Left lobe of liver (tissue), 2 donors: Measurements from ENCODE around the gene THADA. TPM values are rescaled to one million over a fixed set of nuclear protein-coding genes. Genes with fewer than 3 reads are reported as not detected.
"Not testable (repeated sequence)": the region's sequence is repeated elsewhere in the genome, so short reads cannot be mapped to it uniquely, and the experiment has no call there.

Source experiments
- ATAC-seq: fragments of 200-7000 bp; cut with Tn5 transposase; one replicate; pipeline ENCODE4 v1.9.1; 2020; ENCODE audit warnings: mild to moderate bottlenecking, moderate library complexity
- DNase-seq: peaks from one replicate; pipeline ENCODE4 v3.0.0-alpha.2; 2020; ENCODE audit warnings: low spot score
- total RNA-seq: library from RNA; stranded (reverse); gene quantifications from one replicate; pipeline ENCODE4 v1.2.1, GENCODE V29; 2021
- donor health status: DM: no; HTN: no; CAD: no; lungs with moderate emphysema.
- donor health status: DM: no; HTN: yes; CAD: no.

The THADA gene
- 20.0 TPM for total RNA-seq

- peak; percentile 97 for ATAC-seq
- DNase-seq: peak; percentile 99
Measured at GRCh38 chr2:43595603-43596412, at the start of gene THADA. TSS of gene THADA (minus strand) at chr2:43596038. CDS start at chr2:43592392, 3,646 bp downstream.

GRCh38 chr2:43643680-43644079, 47.8 kb upstream of the THADA start:
- no peak for ATAC-seq

GRCh38 chr2:43642363-43642762, 46.5 kb upstream of the THADA start:
- ATAC-seq: no peak
- DNase-seq: no peak

More at GRCh38 chr2:43643680-43644079, 47.8 kb upstream of the THADA start:
- DNase-seq: no peak

GRCh38 chr2:43637030-43637803, 41.4 kb upstream of the THADA start, which contains the start of gene PLEKHH2:
TSS of gene PLEKHH2 (plus strand) at chr2:43637260. CDS start at chr2:43644674, 7,414 bp downstream.
- DNase-seq (peak; percentile 86), ATAC-seq (peak; percentile 99)

- ATAC-seq (no peak), DNase-seq (no peak)
Measured at GRCh38 chr2:43636621-43637020, 40.8 kb upstream of the THADA start.

GRCh38 chr2:43636153-43636552, 40.3 kb upstream of the THADA start:
- not testable (repeated sequence) for DNase-seq, ATAC-seq

- DNase-seq (no peak), ATAC-seq (peak; percentile 10)
Measured at GRCh38 chr2:43634604-43635306, 38.9 kb upstream of the THADA start.

GRCh38 chr2:43631618-43632317, 35.9 kb upstream of the THADA start:
- ATAC-seq: no peak
- no peak for DNase-seq

GRCh38 chr2:43622931-43623451, 27.2 kb upstream of the THADA start:
- ATAC-seq (no peak), DNase-seq (no peak)

GRCh38 chr2:43619511-43619910, 23.7 kb upstream of the THADA start:
- DNase-seq (no peak), ATAC-seq (no peak)

GRCh38 chr2:43616967-43617680, 21.3 kb upstream of the THADA start:
- no peak for DNase-seq
- ATAC-seq: no peak

- ATAC-seq: no peak
- DNase-seq: no peak
Measured at GRCh38 chr2:43612944-43613343, 17.1 kb upstream of the THADA start.

GRCh38 chr2:43611987-43612894, 16.4 kb upstream of the THADA start:
- DNase-seq: peak; percentile 69
- ATAC-seq: peak; percentile 93

GRCh38 chr2:43610361-43610760, 14.5 kb upstream of the THADA start:
- no peak for ATAC-seq
- DNase-seq: no peak

- ATAC-seq: peak; percentile 90
- DNase-seq: no peak
Measured at GRCh38 chr2:43609290-43609918, 13.6 kb upstream of the THADA start.

GRCh38 chr2:43605851-43606250, 10.0 kb upstream of the THADA start:
- no peak for DNase-seq
- ATAC-seq: no peak

GRCh38 chr2:43605079-43605655, 9.3 kb upstream of the THADA start:
- ATAC-seq: peak; percentile 83
- no peak for DNase-seq

GRCh38 chr2:43604674-43605073, 8.8 kb upstream of the THADA start:
- DNase-seq: no peak
- no peak for ATAC-seq
